GM19099 (cell line): ENCODE data around the gene BAHD1.

Experiments used
- POLR2A ChIP-seq: IDR thresholded peaks from 3 replicates; pipeline ENCODE4 v1.6.1; 2011; ENCODE audit warnings: low read depth; ENCODE audit not compliant: insufficient read length; ENCODE audit errors: extremely low read depth

The BAHD1 gene

DNA sequence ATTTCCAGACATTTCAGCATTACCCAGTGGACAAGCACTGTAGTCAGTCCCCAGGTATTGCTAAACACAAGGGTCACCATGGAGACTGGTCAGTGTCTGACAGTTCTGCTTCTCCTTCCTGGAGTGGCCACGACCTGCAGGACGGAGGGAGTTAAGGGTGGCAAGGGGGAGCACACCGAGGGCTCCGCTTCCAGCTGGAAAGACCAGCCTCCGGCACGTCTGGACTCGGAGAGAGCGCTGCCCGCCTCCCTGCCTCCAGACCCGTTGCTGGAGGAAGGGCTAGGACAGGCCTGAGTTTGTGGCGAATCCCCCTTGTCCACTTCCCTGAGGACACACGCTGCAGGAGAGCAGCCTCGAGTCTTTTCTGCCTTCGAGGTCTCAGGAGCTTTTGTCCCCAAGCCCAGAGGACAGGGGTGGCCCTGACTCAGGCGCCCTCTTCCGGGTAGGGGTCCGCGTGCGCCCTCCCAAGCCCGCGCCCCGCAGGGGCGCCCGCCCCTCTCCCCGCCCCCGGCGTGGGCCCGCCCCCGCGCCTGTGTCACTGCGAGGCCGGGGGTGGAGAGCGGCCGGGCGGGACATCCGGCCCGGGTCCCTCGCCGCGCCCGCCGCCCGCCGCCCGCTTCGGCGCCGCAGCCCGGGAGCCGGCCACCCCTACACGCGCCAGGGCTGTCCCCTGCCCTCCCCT, 29.8 kb downstream of the BAHD1 start, which contains the start of gene CHST14:
Gene CHST14, plus strand, starts transcription at position 562 of the 682 bp plus-strand sequence. CDS start 230 bp downstream, outside the sequence.
- peak; percentile 69 for TF ChIP-seq POLR2A

DNA sequence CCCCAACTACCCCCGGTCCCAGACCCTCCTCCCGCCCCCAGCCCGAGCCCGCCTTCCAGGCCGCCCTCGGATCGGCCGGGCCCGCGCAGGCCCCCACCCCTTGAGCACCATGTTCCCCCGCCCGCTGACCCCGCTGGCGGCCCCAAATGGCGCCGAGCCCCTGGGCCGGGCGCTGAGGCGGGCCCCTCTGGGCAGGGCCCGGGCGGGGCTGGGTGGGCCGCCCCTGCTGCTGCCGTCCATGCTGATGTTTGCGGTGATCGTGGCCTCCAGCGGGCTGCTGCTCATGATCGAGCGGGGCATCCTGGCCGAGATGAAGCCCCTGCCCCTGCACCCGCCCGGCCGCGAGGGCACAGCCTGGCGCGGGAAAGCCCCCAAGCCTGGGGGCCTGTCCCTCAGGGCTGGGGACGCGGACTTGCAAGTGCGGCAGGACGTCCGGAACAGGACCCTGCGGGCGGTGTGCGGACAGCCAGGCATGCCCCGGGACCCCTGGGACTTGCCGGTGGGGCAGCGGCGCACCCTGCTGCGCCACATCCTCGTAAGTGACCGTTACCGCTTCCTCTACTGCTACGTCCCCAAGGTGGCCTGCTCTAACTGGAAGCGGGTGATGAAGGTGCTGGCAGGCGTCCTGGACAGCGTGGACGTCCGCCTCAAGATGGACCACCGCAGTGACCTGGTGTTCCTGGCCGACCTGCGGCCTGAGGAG, 30.5 kb downstream of the BAHD1 start:
- TF ChIP-seq POLR2A: no peak

GRCh38 chr15:40471808-40472150, 31.0 kb downstream of the BAHD1 start:
- TF ChIP-seq POLR2A: no peak

DNA sequence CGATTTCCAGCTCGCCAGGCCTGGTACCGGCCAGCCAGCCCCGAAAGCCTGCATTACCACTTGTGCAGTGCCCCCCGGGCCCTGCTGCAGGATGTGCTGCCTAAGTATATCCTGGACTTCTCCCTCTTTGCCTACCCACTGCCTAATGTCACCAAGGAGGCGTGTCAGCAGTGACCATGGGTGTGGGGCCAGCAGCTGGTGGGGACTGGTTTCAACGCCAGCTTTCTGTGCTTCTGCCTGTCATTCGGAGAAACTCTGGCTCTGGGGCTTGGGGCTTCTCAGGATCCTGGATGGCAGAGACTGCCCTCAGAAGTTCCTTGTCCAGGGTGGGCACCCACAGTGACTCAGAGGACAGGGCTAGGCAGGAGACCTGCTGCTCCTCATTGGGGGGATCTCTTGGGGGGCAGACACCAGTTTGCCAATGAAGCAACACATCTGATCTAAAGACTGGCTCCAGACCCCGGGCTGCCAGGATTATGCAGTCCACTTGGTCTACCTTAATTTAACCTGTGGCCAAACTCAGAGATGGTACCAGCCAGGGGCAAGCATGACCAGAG, 31.5 kb downstream of the BAHD1 start:
- no peak for TF ChIP-seq POLR2A

DNA sequence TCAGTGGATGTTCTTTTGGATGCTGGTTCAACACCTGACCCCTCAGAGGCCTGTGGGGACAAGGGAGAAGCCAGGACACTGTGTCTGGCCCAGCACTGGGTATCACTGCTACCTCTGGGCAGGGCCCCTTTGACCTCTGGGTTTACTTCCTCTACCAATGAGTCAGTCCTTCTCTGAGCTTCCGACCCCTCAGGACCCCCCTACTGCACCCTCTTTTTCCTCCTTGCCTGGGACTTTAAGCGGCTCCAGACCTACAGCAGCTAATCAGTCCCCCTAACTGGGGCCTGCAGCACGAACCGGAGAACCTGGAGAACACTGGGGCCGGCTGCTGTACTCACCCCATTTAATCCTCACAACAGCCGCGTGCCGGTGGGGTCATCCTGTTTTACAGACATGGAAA, 33.8 kb downstream of the BAHD1 start:
- TF ChIP-seq POLR2A: no peak

- no peak for TF ChIP-seq POLR2A
Measured at GRCh38 chr15:40477642-40478327, 37.0 kb downstream of the BAHD1 start.

- TF ChIP-seq POLR2A: no peak
Measured at GRCh38 chr15:40479024-40479423, 38.3 kb downstream of the BAHD1 start.

- no peak for TF ChIP-seq POLR2A
Measured at GRCh38 chr15:40481341-40482074, 40.8 kb downstream of the BAHD1 start.

DNA sequence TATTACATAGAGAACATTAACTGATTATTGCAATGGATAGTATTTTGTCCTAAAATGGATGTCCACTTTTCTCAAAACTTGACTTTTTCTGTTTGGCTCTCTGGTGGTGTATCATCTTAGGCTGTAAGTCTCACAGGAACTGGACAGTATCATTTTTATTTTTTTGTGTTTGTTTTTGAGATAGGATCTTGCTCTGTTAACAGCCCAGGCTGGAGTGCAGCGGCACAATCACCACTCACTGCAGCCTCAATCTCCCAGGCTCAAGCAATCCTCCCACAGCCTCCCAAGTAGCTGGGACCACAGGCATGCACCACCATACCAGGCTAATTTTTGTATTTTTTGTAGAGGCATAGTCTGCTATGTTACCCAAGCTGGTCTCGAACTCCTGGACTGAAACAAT, 43.2 kb downstream of the BAHD1 start:
- TF ChIP-seq POLR2A: no peak

DNA sequence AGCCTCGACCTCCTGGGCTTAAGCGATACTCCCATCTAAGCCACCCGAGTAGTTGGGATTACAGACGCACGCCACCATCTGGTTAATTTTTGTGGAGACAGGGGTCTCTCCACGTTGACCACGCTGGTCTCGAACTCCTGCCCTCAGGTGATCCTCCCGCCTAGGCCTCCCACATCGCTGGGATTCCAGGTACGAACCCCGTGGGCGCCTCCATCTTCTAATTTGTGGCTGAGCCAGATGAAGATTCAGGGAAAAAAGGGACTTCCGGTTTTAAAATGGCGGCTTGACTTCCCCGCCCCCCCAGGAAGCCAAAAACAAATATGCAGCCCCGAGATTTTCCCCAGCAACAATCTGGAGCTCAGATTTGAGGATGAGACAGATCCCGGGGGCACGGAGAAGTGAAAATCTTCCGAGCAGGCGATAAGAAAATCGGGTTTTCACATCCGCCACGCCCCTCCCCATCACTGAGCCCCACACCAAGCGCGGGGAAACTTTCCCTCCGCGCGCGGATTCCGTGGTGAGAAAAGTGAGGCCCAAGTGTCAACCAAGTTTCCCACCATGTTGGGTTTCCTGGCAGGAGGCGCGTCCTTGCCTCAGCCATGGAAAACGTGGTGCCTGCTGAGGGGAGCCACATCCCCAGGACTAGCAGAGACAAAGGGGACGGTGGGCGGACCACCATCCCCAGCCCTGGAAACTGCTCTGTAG, 45.5 kb downstream of the BAHD1 start:
- no peak for TF ChIP-seq POLR2A

DNA sequence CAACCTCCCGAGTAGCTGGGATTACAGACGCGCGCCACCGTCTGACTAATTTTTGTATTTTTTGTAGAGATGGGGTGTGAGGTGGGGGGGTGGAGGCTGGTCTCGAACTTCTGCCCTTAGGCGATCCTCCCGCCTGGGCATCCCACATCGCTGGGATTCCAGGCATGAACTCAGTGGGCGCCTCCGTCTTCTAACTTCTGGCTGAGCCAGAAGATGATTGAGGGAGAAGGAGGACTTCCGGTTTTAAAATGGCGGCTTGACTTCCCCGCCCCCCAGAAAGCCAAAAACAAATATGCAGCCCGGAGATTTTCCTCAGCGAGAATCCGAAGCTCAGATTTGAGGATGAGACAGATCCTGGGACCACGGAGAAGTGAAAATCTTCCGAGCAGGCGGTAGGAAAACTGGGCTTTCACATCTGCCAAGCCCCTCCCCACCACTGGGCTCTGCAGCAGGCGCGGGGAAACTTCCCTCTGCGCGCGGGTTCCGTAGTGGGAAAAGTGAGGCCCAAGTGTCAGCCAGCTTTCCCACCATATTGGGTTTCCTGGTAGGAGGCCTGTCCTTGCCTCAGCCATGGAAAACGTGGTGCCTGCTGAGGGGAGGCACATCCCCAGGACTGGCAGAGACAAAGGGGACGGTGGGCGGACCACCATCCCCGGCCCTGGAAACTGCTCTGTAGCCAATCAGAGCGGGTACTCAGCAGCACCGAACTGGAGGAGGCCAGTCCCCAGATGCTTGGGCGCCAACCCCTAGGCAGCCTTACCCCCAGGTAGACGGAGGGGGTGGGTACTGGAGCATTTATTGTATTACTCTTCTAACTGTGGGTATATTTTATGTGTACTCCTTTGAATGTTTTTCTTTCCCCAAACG, 47.3 kb downstream of the BAHD1 start:
- TF ChIP-seq POLR2A: no peak

DNA sequence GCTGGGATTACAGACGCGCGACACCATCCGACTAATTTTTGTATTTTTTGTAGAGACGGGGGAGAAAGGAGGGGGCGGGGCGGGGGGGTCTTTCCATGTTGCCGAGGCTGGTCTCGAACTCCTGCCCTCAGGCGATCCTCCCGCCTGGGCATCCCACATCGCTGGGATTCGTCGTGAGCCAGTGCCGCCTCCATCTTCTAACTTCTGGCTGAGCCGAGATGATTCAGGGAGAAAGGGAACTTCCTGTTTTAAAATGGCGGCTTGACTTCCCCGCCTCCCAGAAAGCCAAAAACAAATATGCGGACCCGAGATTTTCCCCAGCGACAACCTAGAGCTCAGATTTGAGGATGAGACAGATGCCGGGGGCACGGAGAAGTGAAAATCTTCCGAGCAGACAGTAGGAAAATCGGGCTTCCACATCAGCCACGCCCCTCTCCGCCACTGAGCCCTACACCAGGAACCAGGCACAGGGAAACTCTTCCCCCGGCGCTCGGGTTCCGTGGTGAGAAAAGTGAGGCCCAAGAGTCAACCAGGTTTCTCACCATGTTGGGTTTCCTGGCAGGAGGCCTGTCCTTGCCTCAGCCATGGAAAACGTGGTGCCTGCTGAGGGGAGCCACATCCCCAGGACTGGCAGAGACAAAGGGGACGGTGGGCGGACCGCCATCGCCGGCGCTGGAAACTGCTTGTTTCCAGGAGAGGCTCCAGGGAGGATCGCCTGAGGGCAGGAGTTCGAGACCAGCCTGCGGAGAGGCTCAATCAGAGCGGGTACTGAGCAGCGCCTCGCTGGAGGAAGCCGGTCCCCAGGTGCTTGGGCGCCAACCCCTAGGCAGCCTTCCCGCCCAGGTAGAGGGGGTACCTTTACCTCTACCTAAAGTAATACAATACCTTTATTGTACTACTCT, 48.8 kb downstream of the BAHD1 start:
- no peak for TF ChIP-seq POLR2A
